ENCODE data around the gene SLC17A4. TPM values are rescaled to one million over a fixed set of nuclear protein-coding genes. Genes with fewer than 3 reads are reported as not detected.

SLC17A4 gene
- polyA plus RNA-seq, 2 of the 4 experiments (the other 2 are of a cell fraction): 0.04 to 0.05 TPM

GRCh38 chr6:25757936-25758642 lies 3.5 kb downstream of the SLC17A4 start:
- ATAC-seq: no peak
- TF ChIP-seq KDM1A (IDR thresholded peaks at IDR 0.05; ENCODE audit: low read depth) (no peak), TFCP2L1 (CRISPR knock-in tag; IDR thresholded peaks at IDR 0.05) (no peak), MAZ (IDR thresholded peaks at IDR 0.05; ENCODE audit: borderline replicate concordance, low read depth, low read length) (no peak), FOXS1 (CRISPR knock-in tag; IDR thresholded peaks at IDR 0.05) (no peak), CEBPB (IDR thresholded peaks at IDR 0.05) (no peak), RNF2 (IDR thresholded peaks at IDR 0.05; ENCODE audit: borderline replicate concordance, low read depth) (no peak), ESRRA (IDR thresholded peaks at IDR 0.05; ENCODE audit: borderline replicate concordance, low read length) (no peak), ZSCAN20 (CRISPR knock-in tag; IDR thresholded peaks at IDR 0.05) (no peak), SREBF2 (IDR thresholded peaks at IDR 0.05) (no peak), EHF (CRISPR knock-in tag; IDR thresholded peaks at IDR 0.05) (no peak), CBX8 (IDR thresholded peaks at IDR 0.05) (no peak), FOSB (CRISPR knock-in tag; IDR thresholded peaks at IDR 0.05) (no peak), MAFK (IDR thresholded peaks at IDR 0.05; ENCODE audit: partially characterized antibody) (no peak), HOXB5 (CRISPR knock-in tag; IDR thresholded peaks at IDR 0.05) (no peak)
- TF ChIP-seq, protein P1, sequence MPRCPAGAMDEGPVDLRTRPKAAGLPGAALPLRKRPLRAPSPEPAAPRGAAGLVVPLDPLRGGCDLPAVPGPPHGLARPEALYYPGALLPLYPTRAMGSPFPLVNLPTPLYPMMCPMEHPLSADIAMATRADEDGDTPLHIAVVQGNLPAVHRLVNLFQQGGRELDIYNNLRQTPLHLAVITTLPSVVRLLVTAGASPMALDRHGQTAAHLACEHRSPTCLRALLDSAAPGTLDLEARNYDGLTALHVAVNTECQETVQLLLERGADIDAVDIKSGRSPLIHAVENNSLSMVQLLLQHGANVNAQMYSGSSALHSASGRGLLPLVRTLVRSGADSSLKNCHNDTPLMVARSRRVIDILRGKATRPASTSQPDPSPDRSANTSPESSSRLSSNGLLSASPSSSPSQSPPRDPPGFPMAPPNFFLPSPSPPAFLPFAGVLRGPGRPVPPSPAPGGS (IDR thresholded peaks at IDR 0.05): no peak
- TF ChIP-seq, protein P2, sequence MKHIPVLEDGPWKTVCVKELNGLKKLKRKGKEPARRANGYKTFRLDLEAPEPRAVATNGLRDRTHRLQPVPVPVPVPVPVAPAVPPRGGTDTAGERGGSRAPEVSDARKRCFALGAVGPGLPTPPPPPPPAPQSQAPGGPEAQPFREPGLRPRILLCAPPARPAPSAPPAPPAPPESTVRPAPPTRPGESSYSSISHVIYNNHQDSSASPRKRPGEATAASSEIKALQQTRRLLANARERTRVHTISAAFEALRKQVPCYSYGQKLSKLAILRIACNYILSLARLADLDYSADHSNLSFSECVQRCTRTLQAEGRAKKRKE (CRISPR knock-in tag; IDR thresholded peaks at IDR 0.05; ENCODE audit: low read depth): no peak
- 0 out of 3 replicates have a peak, but pooled peaks cover 3% of the 10 kb centered on the region for H3K4me1 ChIP-seq
- H3K9me3 ChIP-seq: no peaks in the 10 kb centered on the region
- no peak overlapping the region for H3K4me2 ChIP-seq
- ChIA-PET POLR2A (no interaction called here), CTCF (interaction anchor here (1.4 kb wide), 1 partner anchor 133 kb away, joined by 3 read pairs; no protein-coding TSS in a partner anchor)
- DNase-seq (ENCODE audit: low read depth in 1 of 2, low spot score in 1 of 2): no peak
- WGBS (ENCODE audit: missing lambda C conversion rate): 69% methylated on average over 6 of the region's 6 CpGs
- FAIRE-seq: no peak
- H3K27ac ChIP-seq: no peak overlapping the region
- no peak overlapping the region for H3K4me3 ChIP-seq

DNA sequence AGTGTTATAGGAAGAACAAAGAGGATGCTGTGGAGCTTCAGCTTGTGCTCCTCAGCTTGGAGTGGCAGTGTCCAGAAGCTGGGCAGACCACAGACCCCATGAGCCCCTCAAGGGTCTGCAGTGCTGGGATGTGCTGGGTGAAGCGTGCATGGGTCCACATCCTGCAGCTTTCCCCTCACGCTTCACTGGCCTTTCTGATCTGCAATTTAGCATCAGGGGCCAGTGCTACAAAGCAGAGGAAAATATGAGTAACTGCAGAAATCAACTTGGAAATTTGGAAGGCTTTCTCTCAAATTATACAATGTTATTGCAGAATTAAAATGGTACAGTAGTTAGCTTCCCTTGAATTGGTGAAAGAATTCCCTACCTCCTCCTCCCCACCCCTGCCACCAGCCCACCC lies 10.1 kb downstream of the SLC17A4 start:
- DNase-seq (ENCODE audit: low read depth in 1 of 2, low spot score in 1 of 2) (no peak), ATAC-seq (no peak), FAIRE-seq (no peak)
- no peak overlapping the region for H3K4me2 ChIP-seq
- no peaks in the 10 kb centered on the region for H3K4me1 ChIP-seq
- H3K4me3 ChIP-seq: no peak overlapping the region
- H3K9me3 ChIP-seq: no peaks in the 10 kb centered on the region
- TF ChIP-seq ZFP36 (IDR thresholded peaks at IDR 0.05; ENCODE audit: borderline replicate concordance, partially characterized antibody) (no peak), FOSL2 (IDR thresholded peaks at IDR 0.05) (no peak), FOSL2 (CRISPR knock-in tag; IDR thresholded peaks at IDR 0.05) (no peak), MAFK (IDR thresholded peaks at IDR 0.05; ENCODE audit: partially characterized antibody) (no peak), ZNF302 (CRISPR knock-in tag; IDR thresholded peaks at IDR 0.05) (no peak), CEBPB (IDR thresholded peaks at IDR 0.05) (no peak), JUN (IDR thresholded peaks at IDR 0.05) (no peak), CHD2 (IDR thresholded peaks at IDR 0.05; ENCODE audit: low read length, partially characterized antibody) (no peak), ESRRA (IDR thresholded peaks at IDR 0.05; ENCODE audit: borderline replicate concordance, low read length) (no peak), RFX5 (IDR thresholded peaks at IDR 0.05) (no peak), ZSCAN20 (CRISPR knock-in tag; IDR thresholded peaks at IDR 0.05) (no peak), JUNB (IDR thresholded peaks at IDR 0.05) (no peak), POLR2AphosphoS2 (conservative IDR thresholded peaks at IDR 0.05; ENCODE audit: low read length) (no peak), HDAC2 (IDR thresholded peaks at IDR 0.05) (no peak), SMC3 (IDR thresholded peaks at IDR 0.05) (no peak)
- TF ChIP-seq, protein P3, sequence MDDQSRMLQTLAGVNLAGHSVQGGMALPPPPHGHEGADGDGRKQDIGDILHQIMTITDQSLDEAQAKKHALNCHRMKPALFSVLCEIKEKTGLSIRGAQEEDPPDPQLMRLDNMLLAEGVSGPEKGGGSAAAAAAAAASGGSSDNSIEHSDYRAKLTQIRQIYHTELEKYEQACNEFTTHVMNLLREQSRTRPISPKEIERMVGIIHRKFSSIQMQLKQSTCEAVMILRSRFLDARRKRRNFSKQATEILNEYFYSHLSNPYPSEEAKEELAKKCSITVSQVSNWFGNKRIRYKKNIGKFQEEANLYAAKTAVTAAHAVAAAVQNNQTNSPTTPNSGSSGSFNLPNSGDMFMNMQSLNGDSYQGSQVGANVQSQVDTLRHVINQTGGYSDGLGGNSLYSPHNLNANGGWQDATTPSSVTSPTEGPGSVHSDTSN (IDR thresholded peaks at IDR 0.05): no peak
- TF ChIP-seq, protein P4, sequence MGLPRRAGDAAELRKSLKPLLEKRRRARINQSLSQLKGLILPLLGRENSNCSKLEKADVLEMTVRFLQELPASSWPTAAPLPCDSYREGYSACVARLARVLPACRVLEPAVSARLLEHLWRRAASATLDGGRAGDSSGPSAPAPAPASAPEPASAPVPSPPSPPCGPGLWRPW (IDR thresholded peaks at IDR 0.05): no peak
- POLR2A ChIA-PET: interaction anchor here (0.6 kb wide), 1 partner anchor 46 kb away, joined by 3 read pairs; no protein-coding TSS in a partner anchor
- WGBS (ENCODE audit: missing lambda C conversion rate): 91% methylated on average over 2 of the region's 2 CpGs
- no peak overlapping the region for H3K27ac ChIP-seq
- CTCF ChIA-PET: no interaction called here

Measured in A549 (cell line).